Measurements from ENCODE around the gene ARHGEF4. TPM values are rescaled to one million over a fixed set of nuclear protein-coding genes. Genes with fewer than 3 reads are reported as not detected.
A peak's percentile ranks its signal among the peaks of the same experiment; 100 is the strongest.

The ARHGEF4 gene
- total RNA-seq, 1 donor from 2014 or later, result 11.1 TPM

DNA sequence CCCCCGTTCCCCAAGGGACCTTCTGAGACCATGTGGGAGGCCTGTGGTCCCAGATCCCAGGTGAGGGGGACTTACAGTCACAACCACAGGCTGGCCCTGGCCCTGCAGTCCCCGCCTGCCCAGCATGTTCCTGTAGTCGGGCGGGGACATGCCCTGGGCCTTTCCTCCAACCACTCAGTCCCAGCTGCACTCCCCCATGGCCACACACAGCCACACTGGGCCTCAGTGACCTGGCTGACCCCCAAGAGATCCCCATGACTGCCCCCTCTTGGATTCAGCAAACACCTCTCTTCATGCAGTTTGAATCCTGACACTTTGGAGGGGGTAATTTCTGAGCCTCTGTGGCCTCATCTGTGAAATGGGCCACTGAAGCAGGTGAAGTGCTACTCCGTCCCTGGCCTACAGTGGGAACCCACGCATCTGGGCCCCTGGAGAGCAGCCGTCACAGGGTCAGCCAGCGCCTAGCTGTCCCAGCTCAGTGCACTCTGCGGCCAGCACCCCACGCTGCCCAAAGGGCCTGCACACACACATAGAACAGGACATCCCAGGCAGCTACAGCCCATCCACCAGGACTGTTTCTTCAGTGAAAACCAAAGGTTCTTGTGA, 12.7 kb upstream of the ARHGEF4 start:
- no peaks in the 10 kb centered on the region for H3K4me1 ChIP-seq
- intact Hi-C loops (cut with DNase I), result no loop called here
- H3K27ac ChIP-seq, result no peak overlapping the region
- peaks cover 1% of the 10 kb centered on the region for H3K27me3 ChIP-seq
- H3K36me3 ChIP-seq, result no peaks in the 10 kb centered on the region
- DNase-seq (peak; percentile 46), ATAC-seq (no peak)
- no peak overlapping the region for H3K4me3 ChIP-seq
- H3K9me3 ChIP-seq, result no peaks in the 10 kb centered on the region
- TF ChIP-seq, protein P1, sequence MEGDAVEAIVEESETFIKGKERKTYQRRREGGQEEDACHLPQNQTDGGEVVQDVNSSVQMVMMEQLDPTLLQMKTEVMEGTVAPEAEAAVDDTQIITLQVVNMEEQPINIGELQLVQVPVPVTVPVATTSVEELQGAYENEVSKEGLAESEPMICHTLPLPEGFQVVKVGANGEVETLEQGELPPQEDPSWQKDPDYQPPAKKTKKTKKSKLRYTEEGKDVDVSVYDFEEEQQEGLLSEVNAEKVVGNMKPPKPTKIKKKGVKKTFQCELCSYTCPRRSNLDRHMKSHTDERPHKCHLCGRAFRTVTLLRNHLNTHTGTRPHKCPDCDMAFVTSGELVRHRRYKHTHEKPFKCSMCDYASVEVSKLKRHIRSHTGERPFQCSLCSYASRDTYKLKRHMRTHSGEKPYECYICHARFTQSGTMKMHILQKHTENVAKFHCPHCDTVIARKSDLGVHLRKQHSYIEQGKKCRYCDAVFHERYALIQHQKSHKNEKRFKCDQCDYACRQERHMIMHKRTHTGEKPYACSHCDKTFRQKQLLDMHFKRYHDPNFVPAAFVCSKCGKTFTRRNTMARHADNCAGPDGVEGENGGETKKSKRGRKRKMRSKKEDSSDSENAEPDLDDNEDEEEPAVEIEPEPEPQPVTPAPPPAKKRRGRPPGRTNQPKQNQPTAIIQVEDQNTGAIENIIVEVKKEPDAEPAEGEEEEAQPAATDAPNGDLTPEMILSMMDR (IDR thresholded peaks at IDR 0.05), result no peak

DNA sequence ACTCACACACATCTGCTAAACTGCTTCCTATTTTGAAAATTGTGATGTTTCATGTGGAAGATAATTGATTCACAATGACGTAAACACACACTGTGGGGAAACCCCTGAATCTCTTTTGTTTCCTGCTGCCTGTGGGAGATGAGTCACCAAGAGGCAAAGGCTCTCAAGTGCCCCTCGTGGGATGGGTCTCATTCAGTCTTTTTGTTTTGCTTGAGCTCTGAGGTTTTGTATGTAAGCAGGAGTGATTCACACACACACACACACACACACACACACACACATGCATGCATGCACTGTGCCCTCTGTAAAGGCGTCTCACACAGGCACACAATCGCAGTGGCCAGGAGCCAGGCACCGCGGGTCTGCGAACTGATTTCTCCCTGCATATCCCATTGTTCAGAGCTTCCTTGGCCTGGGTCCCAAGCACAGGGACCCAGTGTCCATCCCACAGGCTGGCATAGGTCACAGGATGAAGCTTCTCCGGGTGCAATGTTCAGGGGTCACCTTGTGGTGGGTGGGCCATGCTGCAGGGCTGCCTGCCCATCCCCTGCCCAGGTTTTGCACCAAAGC, 12.1 kb upstream of the ARHGEF4 start:
- TF ChIP-seq, protein P1 (IDR thresholded peaks at IDR 0.05), result no peak
- H3K9me3 ChIP-seq, result no peaks in the 10 kb centered on the region
- ATAC-seq, result no peak
- no peaks in the 10 kb centered on the region for H3K4me1 ChIP-seq
- no peak overlapping the region for H3K27ac ChIP-seq
- no peaks in the 10 kb centered on the region for H3K27me3 ChIP-seq
- no peaks in the 10 kb centered on the region for H3K36me3 ChIP-seq
- intact Hi-C loops (cut with DNase I), result no loop called here
- DNase-seq, result peak; percentile 40
- H3K4me3 ChIP-seq, result no peak overlapping the region

DNA sequence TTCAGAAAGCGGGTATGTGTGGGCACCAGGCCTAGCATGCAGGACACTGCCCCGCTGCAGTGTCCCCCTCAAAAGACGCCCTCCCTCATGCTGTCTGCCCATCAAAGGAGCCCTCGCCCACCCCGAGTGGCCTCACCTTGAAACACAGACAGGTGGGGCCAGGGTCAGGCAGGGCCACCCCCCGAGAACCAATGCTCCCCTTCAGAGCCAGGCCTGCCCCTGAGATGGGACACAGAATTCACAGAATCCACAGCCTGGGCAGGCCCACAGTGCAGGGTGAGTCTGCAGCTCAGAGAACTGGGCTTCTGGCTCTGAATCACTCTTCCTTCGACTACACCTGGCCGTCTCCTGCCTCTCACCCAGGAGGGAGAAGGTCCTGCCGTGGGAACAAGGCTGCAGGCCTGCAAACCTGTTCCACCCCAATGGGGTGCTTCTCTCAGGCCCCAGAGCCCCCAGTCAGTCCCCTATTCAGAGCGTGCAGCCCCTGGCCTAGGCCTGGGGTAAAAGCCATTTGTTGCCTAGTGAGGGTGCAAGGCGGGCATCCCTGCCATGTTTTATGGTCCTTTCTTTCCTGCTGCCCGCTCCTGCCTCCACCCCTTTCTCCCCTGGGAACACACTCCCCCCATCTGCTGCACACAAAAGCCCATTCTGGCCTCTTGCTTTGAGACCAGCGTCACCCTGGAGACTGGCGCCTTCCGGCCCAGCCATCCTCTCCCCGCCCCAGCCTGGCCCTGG, 11.3 kb upstream of the ARHGEF4 start:
- TF ChIP-seq, protein P1 (IDR thresholded peaks at IDR 0.05), result no peak
- Histone ChIP-seq H3K9me3 (no peaks in the 10 kb centered on the region), H3K4me3 (no peak overlapping the region), H3K4me1 (no peaks in the 10 kb centered on the region), H3K27ac (no peak overlapping the region), H3K27me3 (no peaks in the 10 kb centered on the region), H3K36me3 (no peaks in the 10 kb centered on the region)
- intact Hi-C loops (cut with DNase I), result no loop called here
- ATAC-seq (no peak), DNase-seq (peak; percentile 44)

DNA sequence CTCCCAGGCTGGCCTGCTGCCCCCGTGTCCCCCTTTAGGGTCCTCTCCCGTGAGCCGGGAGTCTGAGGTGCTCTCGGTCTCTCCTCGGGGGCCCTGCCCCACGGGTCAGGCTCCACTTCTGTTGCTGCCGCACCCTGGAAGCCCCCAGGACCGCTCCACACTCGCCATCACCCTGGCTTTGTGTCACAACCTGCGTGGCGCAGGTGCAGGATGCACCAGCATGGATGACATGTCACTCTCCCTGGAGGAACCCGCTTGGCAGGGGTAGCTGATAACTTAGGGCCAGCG, 10.8 kb upstream of the ARHGEF4 start:
- TF ChIP-seq, protein P1 (IDR thresholded peaks at IDR 0.05), result no peak
- H3K4me1 ChIP-seq, result no peaks in the 10 kb centered on the region
- DNase-seq (peak; percentile 46), ATAC-seq (no peak)
- no peak overlapping the region for H3K27ac ChIP-seq
- H3K36me3 ChIP-seq, result no peaks in the 10 kb centered on the region
- H3K4me3 ChIP-seq, result no peak overlapping the region
- H3K27me3 ChIP-seq, result no peaks in the 10 kb centered on the region
- no peaks in the 10 kb centered on the region for H3K9me3 ChIP-seq
- intact Hi-C loops (cut with DNase I), result no loop called here

DNA sequence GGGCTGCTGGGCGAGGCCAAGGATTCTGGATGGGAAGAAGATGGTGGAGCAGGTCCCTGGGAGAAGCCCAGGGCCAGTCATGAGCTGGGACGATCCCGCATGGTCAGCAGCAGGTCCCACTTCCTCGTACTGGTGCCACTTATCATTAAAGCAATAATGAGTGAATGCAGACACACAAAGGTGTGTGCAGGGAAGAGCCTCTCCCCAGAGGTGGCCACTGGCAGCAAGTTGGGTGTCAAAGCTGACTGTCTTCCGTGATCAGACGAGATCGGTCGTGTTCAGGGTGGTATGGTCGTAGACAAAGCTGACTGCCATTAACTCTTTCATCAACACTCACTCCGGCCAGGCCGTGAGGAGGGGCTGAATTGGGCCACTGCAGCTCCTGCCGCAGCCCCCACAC, 10.3 kb upstream of the ARHGEF4 start:
- Histone ChIP-seq H3K27me3 (no peaks in the 10 kb centered on the region), H3K36me3 (no peaks in the 10 kb centered on the region), H3K4me1 (no peaks in the 10 kb centered on the region), H3K27ac (no peak overlapping the region), H3K4me3 (no peak overlapping the region), H3K9me3 (no peaks in the 10 kb centered on the region)
- ATAC-seq, result no peak
- intact Hi-C loops (cut with DNase I), result no loop called here
- TF ChIP-seq, protein P1 (IDR thresholded peaks at IDR 0.05), result no peak
- peak; percentile 16 for DNase-seq
